Dedifferentiated amniotic fluid mesenchymal stem cell (primary cell): Measurements from ENCODE around the gene MBOAT1.

Experiments
- DNase-seq: peaks from one replicate; pipeline ENCODE4 v3.0.0-alpha.2; 2016; ENCODE audit errors: extremely low spot score

Gene MBOAT1

GRCh38 chr6:20102397-20103073 lies 109.7 kb downstream of the MBOAT1 start:
- DNase-seq, result no peak

DNA sequence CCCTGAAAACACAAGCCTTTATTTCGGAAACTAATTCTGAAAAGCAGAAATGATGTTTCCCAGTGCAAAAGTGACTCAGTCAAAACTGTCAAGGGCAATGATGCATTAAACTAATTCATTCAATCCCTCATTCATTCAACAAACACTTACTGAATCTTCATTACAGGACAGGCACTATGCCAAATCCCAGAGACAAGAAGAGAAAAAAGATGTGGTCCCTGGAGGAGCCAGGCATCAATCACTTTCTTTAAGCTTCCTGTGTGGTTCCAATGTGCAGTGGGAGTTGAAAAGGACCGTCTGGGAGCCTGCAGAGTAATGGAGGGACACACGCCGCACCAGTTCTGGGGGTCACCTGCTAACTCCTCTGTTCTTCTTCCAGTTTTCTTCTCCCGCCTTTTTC lies 113.1 kb downstream of the MBOAT1 start:
- DNase-seq, result no peak

DNA sequence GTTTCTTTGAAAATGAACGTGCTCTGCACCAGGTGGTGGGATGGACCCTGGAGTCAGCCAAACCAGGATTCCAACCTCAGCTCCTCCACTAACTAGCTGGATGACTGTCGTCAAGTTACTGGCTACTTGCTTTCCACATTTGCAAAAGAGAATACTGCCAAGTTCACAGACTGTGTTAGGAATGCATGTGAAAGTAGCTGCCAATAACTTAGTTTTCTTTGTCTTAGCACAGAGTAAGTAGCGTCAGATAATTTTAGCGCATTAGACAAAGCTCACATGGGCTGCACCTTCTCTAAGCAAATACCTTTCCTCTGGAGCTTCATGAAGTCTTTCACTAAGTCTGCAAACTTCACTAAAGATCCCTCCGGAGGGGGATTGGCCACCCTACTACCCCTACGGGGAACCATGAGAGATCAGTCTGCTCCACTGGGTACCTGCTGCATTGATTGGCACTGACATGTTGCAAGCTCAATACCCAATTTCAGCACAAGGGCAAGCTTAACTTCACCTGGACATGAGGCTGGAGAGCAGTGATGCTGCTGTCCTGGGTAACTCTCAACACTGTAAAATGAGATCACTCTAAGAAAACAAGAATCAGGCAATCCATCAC lies 113.9 kb downstream of the MBOAT1 start:
- no peak for DNase-seq

GRCh38 chr6:20096536-20096935 lies 115.7 kb downstream of the MBOAT1 start:
- no peak for DNase-seq

DNA sequence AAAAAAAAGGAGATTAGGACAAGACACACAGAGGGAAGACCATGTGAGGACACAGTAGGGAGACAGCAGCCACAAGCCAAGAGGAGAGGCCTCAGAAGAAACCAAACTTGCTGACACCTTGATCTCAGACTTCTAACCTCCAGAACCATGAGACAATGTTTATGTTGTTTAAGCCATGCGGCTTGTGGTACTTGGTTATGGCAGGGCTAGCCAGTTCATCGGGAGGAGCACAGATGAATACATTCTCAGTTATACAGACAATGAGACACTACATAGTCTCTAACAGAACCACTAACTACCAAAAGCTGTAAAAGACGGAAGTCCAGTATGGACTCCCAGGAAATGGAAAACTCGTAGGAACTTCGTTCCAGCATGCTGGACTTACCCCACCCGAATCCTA lies 116.8 kb downstream of the MBOAT1 start:
- no peak for DNase-seq

- DNase-seq, result peak; percentile 56
These were observed 120.2 kb downstream of the MBOAT1 start for GRCh38 chr6:20092071-20092566.

GRCh38 chr6:20086992-20087391 lies 125.3 kb downstream of the MBOAT1 start:
- no peak for DNase-seq

GRCh38 chr6:20085817-20086216 lies 126.5 kb downstream of the MBOAT1 start:
- DNase-seq, result no peak

DNA sequence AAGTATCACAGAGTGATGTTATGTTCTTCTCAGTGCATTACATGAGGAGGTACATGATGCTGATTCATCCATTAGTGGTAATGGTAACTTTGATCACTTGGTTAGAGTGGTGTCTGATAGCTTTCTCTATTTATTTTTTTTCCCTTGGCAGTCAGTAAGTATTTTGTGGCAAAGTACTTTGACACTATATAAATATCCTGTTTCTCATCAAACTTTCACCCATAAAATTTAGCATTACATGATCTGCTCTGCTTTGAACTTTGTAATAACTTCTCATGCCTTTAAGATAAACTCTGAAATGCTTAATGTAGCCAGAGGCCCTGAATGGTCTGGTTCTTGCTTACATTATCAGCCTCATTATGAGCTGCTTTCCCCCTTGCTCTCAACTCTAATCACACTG lies 127.9 kb downstream of the MBOAT1 start:
- no peak for DNase-seq

GRCh38 chr6:20071998-20072397 lies 140.3 kb downstream of the MBOAT1 start:
- no peak for DNase-seq

DNA sequence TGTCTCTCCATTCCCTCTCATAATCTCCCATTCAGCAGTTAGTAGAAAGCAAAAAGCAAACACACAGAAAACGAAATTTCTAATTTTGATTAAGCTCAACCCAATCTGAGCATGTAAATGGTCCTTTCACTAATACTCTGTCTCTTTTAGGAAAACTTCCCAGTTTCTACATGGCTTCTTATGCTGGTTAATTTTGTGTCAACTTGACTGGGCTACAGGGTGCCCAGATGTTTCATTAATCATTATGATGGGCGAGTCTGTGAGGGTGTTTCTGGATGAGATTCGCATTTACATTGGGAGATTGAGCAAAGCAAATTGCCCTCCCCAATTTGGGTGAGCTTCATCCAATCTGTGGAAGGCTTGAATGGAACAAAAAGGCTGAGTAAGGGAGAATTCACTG lies 142.2 kb downstream of the MBOAT1 start:
- no peak for DNase-seq

DNA sequence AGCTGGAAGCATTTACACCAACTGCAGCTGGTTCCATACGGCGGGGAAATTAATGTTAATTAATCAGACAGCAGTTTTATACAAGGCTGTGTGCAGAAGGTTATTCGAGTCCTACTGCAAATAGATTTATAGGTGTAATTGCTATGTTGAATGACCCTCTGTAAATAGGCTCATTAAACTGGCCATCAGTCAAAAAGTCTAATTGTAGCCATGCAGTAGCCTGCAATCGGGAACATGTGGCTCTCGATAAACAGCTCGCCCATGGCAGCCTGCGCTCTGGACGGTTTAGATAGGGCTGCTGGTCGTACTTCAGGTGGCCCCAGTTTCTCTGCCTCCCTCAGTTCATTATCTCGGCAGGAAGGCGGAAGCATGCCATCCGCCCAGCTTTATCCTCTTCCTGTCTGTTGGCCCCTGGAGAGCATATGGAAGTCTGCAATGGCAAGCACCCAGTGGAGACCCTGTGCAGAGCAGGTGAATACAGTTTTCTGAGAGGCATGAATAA lies 143.2 kb downstream of the MBOAT1 start:
- DNase-seq, result no peak

DNA sequence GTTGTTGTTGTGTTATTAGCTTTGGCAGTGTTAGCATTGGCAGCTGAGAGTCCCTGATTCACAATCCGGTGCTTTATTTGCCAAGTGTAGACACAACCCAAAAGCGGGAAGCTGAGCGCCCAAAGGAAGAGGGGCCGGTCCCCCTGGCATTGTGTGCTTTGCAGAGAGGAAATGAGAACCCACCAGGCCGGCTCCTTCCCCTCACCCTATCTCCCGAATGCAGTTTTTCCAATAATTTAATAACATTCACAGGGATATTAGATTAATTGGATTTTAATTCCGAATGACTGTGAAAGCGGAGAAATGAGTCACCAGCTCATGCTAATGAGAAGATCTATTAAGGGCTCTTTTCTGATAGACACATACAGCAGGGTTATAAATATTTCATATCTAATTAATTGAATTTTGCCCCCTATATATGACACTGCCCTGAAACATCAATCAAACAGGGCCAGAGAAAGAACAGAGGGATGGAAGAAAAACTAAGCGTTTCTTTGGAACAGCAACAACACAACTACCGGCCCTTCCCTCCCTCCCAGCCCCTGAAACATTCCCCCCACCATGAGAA lies 143.8 kb downstream of the MBOAT1 start:
- no peak for DNase-seq

- no peak for DNase-seq
These were observed 150.3 kb downstream of the MBOAT1 start for GRCh38 chr6:20061952-20062351.

GRCh38 chr6:20060252-20060651 lies 152.0 kb downstream of the MBOAT1 start:
- no peak for DNase-seq

- no peak for DNase-seq
These were observed 153.4 kb downstream of the MBOAT1 start for GRCh38 chr6:20058912-20059311.

GRCh38 chr6:20058121-20058905 lies 154.0 kb downstream of the MBOAT1 start:
- DNase-seq, result no peak

DNA sequence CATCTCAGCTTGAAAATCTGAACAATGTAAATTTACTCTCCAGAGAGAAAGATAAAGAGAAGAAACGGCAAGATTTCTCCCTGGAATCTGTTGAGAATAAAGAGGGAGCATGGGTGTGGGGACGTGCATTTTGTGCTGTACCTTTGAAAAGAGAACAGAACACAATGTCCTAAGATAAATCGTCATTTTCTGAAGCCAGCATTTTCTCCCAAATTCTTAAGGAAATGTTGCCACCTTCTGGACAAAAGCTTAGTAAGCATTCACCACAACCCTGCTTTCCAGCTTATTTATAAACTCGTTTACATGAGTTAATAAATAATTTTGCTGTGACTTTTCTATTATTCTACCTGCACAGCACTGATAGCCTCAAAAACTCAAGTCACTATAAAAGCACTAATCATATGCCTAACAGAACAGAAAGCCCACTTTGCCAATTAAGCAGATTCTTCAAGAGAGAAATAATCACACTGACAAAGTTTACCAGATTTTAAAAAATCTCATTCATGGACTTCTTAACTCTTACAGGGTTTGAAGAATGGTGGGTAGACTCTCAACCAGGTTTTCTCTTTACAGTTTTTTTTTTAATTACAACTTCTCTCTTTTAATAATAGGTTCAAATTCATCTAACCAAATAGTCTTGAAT lies 155.8 kb downstream of the MBOAT1 start:
- peak; percentile 74 for DNase-seq

- no peak for DNase-seq
These were observed 156.4 kb downstream of the MBOAT1 start for GRCh38 chr6:20055916-20056315.
